ENCODE results near the gene RAB30. TPM values are rescaled to one million over a fixed set of nuclear protein-coding genes. Genes with fewer than 3 reads are reported as not detected.
A peak's percentile ranks its signal among the peaks of the same experiment; 100 is the strongest.

Gene RAB30
- total and polyA plus RNA-seq, 9 of the 15 experiments (the other 6 are each of a cell fraction or from before 2014, with no cell fraction given), result 0.29 to 1.3 (median 1.0) TPM

GRCh38 chr11:83071567-83072349 is at the start of gene RAB30 (continued):
- TF ChIP-seq, protein P1, sequence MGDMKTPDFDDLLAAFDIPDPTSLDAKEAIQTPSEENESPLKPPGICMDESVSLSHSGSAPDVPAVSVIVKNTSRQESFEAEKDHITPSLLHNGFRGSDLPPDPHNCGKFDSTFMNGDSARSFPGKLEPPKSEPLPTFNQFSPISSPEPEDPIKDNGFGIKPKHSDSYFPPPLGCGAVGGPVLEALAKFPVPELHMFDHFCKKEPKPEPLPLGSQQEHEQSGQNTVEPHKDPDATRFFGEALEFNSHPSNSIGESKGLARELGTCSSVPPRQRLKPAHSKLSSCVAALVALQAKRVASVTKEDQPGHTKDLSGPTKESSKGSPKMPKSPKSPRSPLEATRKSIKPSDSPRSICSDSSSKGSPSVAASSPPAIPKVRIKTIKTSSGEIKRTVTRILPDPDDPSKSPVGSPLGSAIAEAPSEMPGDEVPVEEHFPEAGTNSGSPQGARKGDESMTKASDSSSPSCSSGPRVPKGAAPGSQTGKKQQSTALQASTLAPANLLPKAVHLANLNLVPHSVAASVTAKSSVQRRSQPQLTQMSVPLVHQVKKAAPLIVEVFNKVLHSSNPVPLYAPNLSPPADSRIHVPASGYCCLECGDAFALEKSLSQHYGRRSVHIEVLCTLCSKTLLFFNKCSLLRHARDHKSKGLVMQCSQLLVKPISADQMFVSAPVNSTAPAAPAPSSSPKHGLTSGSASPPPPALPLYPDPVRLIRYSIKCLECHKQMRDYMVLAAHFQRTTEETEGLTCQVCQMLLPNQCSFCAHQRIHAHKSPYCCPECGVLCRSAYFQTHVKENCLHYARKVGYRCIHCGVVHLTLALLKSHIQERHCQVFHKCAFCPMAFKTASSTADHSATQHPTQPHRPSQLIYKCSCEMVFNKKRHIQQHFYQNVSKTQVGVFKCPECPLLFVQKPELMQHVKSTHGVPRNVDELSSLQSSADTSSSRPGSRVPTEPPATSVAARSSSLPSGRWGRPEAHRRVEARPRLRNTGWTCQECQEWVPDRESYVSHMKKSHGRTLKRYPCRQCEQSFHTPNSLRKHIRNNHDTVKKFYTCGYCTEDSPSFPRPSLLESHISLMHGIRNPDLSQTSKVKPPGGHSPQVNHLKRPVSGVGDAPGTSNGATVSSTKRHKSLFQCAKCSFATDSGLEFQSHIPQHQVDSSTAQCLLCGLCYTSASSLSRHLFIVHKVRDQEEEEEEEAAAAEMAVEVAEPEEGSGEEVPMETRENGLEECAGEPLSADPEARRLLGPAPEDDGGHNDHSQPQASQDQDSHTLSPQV (IDR thresholded peaks at IDR 0.05), result peak; percentile 63
- TF ChIP-seq MAFG (tag; conservative IDR thresholded peaks at IDR 0.05) (no peak), ZKSCAN8 (CRISPR knock-in tag; IDR thresholded peaks at IDR 0.05) (peak; percentile 42; the same call in 1 of the 2 replicates), MLX (CRISPR knock-in tag; conservative IDR thresholded peaks at IDR 0.05) (no peak), RBM17 (IDR thresholded peaks at IDR 0.05; ENCODE audit: borderline replicate concordance, low read depth, low read length) (no peak), ZBTB17 (CRISPR knock-in tag; IDR thresholded peaks at IDR 0.05) (0 out of 2 replicates have a peak, but pooled peaks have one; percentile 11), RFX7 (CRISPR knock-in tag; IDR thresholded peaks at IDR 0.05) (no peak), ZZZ3 (IDR thresholded peaks at IDR 0.05) (no peak)
- TF ChIP-seq, protein P2, sequence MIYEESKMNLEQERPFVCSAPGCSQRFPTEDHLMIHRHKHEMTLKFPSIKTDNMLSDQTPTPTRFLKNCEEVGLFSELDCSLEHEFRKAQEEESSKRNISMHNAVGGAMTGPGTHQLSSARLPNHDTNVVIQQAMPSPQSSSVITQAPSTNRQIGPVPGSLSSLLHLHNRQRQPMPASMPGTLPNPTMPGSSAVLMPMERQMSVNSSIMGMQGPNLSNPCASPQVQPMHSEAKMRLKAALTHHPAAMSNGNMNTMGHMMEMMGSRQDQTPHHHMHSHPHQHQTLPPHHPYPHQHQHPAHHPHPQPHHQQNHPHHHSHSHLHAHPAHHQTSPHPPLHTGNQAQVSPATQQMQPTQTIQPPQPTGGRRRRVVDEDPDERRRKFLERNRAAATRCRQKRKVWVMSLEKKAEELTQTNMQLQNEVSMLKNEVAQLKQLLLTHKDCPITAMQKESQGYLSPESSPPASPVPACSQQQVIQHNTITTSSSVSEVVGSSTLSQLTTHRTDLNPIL (CRISPR knock-in tag; IDR thresholded peaks at IDR 0.05), result no peak
